ENCODE results near the gene FSCN2. TPM values are rescaled to one million over a fixed set of nuclear protein-coding genes. Genes with fewer than 3 reads are reported as not detected.

FSCN2 gene
- total and polyA plus RNA-seq, 8 donors, result 2.5 to 15.3 (median 10.7) TPM

DNA sequence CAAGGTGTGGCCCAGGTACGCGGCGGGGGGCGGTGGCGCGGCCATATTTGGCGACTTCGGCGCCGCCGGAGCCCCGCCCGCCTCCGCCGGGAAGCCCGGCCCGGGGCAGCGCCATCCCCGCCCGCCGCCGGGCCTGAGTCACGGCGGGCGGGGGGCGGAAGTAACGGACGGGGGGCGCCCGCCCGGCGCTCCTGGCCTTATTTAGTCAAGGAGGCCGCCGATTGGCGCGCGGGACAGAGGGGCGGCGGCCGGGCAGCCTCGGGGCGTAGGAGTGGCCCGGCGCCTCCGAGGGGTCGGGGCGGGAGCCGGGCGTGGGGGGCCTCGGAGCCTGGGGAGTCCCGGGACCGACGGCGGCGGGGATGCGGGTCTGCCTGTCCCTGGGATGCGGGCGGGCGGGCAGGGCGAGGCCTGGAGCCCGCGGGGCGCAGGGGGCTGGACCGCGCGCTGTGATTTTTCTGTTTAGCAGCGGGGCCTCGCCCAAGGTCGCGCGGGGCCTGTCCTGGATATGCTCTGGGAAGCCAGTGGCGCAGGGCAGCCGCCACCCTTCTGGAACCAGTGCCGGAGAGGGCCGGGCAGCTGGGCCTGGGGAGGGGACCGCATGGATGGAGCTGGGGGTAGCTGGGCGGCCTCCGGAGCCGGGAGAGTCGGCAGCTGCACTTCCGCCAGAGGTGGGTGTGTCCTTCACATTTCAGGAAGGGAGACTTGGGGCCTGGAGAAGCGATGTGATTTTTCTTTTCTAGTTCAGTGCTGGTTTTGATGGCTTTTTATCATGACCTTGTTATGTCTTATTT lies 13.2 kb upstream of the FSCN2 start:
- H3K36me3 ChIP-seq, result peaks cover 9 to 20% (median 18%) of the 10 kb centered on the region in 3 donors
- peaks cover 6 to 27% (median 14%) of the 10 kb centered on the region in 3 donors for H3K4me1 ChIP-seq
- peak overlapping the region; percentile 39 to 97 (median 73) for H3K4me3 ChIP-seq
- DNase-seq (peak; percentile 76 to 91 (median 83)), FAIRE-seq (no peak), ATAC-seq (peak; percentile 15 to 39 (median 28))
- TF ChIP-seq, protein P1, sequence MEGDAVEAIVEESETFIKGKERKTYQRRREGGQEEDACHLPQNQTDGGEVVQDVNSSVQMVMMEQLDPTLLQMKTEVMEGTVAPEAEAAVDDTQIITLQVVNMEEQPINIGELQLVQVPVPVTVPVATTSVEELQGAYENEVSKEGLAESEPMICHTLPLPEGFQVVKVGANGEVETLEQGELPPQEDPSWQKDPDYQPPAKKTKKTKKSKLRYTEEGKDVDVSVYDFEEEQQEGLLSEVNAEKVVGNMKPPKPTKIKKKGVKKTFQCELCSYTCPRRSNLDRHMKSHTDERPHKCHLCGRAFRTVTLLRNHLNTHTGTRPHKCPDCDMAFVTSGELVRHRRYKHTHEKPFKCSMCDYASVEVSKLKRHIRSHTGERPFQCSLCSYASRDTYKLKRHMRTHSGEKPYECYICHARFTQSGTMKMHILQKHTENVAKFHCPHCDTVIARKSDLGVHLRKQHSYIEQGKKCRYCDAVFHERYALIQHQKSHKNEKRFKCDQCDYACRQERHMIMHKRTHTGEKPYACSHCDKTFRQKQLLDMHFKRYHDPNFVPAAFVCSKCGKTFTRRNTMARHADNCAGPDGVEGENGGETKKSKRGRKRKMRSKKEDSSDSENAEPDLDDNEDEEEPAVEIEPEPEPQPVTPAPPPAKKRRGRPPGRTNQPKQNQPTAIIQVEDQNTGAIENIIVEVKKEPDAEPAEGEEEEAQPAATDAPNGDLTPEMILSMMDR (IDR thresholded peaks at IDR 0.05), result no peak
- no peaks in the 10 kb centered on the region for H3K27me3 ChIP-seq
- H3K9me3 ChIP-seq, result no peaks in the 10 kb centered on the region
- peak overlapping the region; percentile 97 to 100 (median 100) for H3K27ac ChIP-seq
- intact Hi-C loops (cut with DNase I), result no loop called here
- WGBS, 2 donors, result 1% methylated on average over 69 to 82 of the region's 82 CpGs

DNA sequence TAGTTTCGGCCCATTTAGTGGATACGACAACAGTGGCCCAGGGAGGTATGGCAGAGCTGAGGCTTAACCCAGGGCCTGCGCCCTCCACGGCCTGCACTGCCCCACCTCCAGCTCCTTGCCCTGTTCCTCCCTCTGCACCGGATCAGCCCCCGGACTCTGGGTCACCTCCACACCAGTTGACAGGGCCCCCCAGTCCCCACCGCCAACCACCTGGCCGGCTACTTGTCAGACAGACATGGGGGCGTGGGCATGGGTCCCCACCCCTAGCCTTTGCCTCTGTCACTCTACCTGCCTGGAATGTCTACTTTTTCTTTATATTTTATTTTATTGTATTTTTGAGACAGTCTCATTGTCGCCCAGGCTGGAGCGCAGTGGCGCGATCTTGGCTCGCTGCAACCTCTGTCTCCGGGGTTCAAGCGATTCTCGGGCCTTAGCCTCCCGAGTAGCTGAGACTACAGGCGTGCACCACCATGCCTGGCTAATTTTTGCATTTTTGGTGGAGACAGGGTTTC lies 12.6 kb upstream of the FSCN2 start:
- peaks cover 6 to 32% (median 15%) of the 10 kb centered on the region in 3 donors for H3K4me1 ChIP-seq
- TF ChIP-seq, protein P1 (IDR thresholded peaks at IDR 0.05), result no peak
- FAIRE-seq (no peak), ATAC-seq (no peak), DNase-seq (peak in 4 of 6 donors; percentile 47 to 85 (median 64))
- peaks cover 3 to 13% (median 11%) of the 10 kb centered on the region in 3 donors for H3K36me3 ChIP-seq
- no peaks in the 10 kb centered on the region for H3K9me3 ChIP-seq
- intact Hi-C loops (cut with DNase I), result no loop called here
- 72 to 73% methylated on average over 19 of the region's 19 CpGs for WGBS, 2 donors
- peak overlapping the region; percentile 97 to 100 (median 100) for H3K27ac ChIP-seq
- H3K27me3 ChIP-seq, result no peaks in the 10 kb centered on the region
- H3K4me3 ChIP-seq, result peak overlapping the region; percentile 39 to 97 (median 73)

DNA sequence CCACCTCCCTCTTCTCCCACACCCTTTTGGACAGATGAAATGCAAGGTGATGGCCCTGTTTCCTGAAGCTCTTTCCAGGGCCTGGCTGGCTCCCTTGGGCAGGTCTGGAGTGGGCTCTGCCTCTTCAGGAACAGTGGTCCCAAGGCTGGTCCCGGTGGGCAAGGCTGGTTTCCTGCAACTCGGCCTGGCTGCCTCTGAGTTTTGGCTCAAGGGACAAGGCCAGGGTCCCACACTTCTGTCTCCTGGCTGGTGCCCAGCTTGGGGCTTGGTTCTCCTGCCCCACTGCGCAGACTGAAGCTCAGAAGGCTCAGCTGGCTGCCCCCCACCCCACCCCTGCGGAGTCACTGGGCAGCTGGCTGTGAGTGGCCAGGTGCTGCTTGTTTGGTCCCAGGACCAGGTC lies 11.7 kb upstream of the FSCN2 start:
- Histone ChIP-seq H3K36me3 (peaks cover 0 to 4% (median 3%) of the 10 kb centered on the region in 3 donors), H3K4me1 (peaks cover 6 to 32% (median 15%) of the 10 kb centered on the region in 3 donors), H3K27ac (peak overlapping the region in 1 of 4 donors; percentile 100), H3K9me3 (no peaks in the 10 kb centered on the region), H3K27me3 (no peaks in the 10 kb centered on the region), H3K4me3 (peak overlapping the region in 1 of 4 donors; percentile 97)
- FAIRE-seq (no peak), ATAC-seq (no peak), DNase-seq (peak in 2 of 6 donors; percentile 57 to 74)
- intact Hi-C loops (cut with DNase I), result no loop called here
- TF ChIP-seq, protein P1 (IDR thresholded peaks at IDR 0.05), result no peak
- 86 to 94% methylated on average over 4 of the region's 4 CpGs for WGBS, 2 donors

DNA sequence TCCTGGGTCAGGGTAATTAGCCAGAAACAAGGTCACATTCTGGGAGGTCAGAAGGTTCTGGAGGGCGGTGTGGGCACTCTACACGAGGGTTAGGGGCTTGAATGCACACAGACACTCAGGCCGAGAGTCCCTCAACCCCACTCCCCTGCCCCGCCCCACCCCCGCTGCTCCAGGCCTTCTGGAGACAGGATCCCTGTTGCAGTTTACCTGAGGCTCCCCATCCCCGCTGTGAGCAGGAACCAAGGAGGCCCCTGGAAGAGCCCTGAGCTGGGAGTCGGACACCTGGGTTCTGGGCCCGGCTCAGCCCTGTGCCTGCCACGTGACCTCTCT lies 11.2 kb upstream of the FSCN2 start:
- Histone ChIP-seq H3K9me3 (no peaks in the 10 kb centered on the region), H3K36me3 (no peaks in the 10 kb centered on the region), H3K4me1 (peaks cover 6 to 32% (median 15%) of the 10 kb centered on the region in 3 donors), H3K27ac (no peak overlapping the region), H3K27me3 (no peaks in the 10 kb centered on the region), H3K4me3 (peak overlapping the region in 1 of 4 donors; percentile 97)
- intact Hi-C loops (cut with DNase I), result no loop called here
- TF ChIP-seq, protein P1 (IDR thresholded peaks at IDR 0.05), result no peak
- FAIRE-seq, result no peak
- DNase-seq, result no peak
- WGBS, 2 donors, result 95% methylated on average over 9 of the region's 9 CpGs
- no peak for ATAC-seq

Data from pancreas (tissue), 10 donors.